A673 (cell line): Measurements from ENCODE around the gene ASB3.

Source experiments
- EZH2 ChIP-seq: fragments of 200-600 bp; sonication (generic); IDR thresholded peaks from 2 replicates; pipeline ENCODE4 v1.6.1; 2017; ENCODE audit warnings: borderline replicate concordance, low read depth, mild to moderate bottlenecking, mixed read lengths, antibody characterized with exemption, low read length; ENCODE audit not compliant: poor library complexity, severe bottlenecking
- TF ChIP-seq, protein P1 (sequence below): fragments of 300-800, 200-600 bp; sonication (generic); conservative IDR thresholded peaks from 2 replicates; pipeline ENCODE4 v1.5.1; 2017; ENCODE audit warnings: low read depth, mild to moderate bottlenecking, antibody characterized with exemption, low read length, moderate library complexity, mixed read lengths

DNA sequence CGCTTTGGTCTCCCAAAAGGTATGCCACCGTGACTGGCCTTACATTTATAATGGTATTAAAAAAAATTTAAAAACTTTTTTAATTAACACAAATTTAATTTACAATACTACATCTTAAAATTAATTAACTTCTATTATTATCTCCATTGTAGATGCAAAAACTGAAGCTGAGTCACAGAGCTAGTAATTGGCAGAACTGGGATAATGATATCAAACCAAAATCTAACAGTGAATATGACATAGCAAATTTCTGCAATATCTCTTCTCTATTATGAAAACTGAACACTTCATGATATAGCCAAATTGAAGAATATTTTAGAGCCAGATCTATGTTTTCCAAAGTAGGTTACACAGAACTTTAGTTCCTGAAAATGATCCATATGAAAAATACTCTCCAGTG lies 85.5 kb downstream of the ASB3 start:
- no peak for TF ChIP-seq EZH2
- TF ChIP-seq, protein P1, sequence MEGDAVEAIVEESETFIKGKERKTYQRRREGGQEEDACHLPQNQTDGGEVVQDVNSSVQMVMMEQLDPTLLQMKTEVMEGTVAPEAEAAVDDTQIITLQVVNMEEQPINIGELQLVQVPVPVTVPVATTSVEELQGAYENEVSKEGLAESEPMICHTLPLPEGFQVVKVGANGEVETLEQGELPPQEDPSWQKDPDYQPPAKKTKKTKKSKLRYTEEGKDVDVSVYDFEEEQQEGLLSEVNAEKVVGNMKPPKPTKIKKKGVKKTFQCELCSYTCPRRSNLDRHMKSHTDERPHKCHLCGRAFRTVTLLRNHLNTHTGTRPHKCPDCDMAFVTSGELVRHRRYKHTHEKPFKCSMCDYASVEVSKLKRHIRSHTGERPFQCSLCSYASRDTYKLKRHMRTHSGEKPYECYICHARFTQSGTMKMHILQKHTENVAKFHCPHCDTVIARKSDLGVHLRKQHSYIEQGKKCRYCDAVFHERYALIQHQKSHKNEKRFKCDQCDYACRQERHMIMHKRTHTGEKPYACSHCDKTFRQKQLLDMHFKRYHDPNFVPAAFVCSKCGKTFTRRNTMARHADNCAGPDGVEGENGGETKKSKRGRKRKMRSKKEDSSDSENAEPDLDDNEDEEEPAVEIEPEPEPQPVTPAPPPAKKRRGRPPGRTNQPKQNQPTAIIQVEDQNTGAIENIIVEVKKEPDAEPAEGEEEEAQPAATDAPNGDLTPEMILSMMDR, result no peak
